Thyroid gland (tissue), 4 donors: ENCODE measurements around the gene MRPL50.

Experiments
- POLR2A ChIP-seq, 2 donors: fragments of 450-650 bp; IDR thresholded peaks; one replicate each; pipeline ENCODE4 v1.6.1; 2017; ENCODE audit warnings: antibody characterized with exemption in 2 of 2, mild to moderate bottlenecking in 2 of 2, moderate library complexity in 1 of 2
- TF ChIP-seq, protein P1 (sequence below), 6 experiments: fragments of 200-600 bp in 3 of 6; fragments of 450-650 bp in 3 of 6; sonication (generic) in 3 of 6; IDR thresholded peaks; one replicate each; pipeline ENCODE4 v1.5.1; 2016 to 2019; ENCODE audit warnings: antibody characterized with exemption in 6 of 6, mild to moderate bottlenecking in 2 of 6, inconsistent platforms in 1 of 6, moderate library complexity in 1 of 6

DNA sequence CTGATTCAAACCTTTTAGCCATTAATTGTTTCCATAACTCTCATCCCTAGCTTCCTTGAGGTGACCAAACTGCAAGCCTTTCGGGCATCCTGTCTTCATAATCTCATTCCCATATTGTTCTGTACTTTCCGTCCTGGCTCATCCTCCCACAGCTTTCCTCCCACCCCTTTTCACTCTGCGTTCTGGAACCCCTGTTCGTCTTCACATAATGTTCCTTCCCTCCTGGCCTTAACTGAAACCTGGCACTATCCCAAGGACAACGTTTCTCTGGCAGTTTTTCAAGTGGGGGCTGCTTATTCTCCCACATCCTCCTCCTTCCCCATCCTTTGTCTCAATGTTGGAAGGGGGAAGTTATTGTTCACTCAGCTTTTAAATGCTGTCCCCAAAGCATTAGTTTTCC, 1.7 kb upstream of the MRPL50 start:
- TF ChIP-seq, protein P1, sequence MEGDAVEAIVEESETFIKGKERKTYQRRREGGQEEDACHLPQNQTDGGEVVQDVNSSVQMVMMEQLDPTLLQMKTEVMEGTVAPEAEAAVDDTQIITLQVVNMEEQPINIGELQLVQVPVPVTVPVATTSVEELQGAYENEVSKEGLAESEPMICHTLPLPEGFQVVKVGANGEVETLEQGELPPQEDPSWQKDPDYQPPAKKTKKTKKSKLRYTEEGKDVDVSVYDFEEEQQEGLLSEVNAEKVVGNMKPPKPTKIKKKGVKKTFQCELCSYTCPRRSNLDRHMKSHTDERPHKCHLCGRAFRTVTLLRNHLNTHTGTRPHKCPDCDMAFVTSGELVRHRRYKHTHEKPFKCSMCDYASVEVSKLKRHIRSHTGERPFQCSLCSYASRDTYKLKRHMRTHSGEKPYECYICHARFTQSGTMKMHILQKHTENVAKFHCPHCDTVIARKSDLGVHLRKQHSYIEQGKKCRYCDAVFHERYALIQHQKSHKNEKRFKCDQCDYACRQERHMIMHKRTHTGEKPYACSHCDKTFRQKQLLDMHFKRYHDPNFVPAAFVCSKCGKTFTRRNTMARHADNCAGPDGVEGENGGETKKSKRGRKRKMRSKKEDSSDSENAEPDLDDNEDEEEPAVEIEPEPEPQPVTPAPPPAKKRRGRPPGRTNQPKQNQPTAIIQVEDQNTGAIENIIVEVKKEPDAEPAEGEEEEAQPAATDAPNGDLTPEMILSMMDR (IDR thresholded peaks at IDR 0.05) = no peak
- TF ChIP-seq POLR2A (IDR thresholded peaks at IDR 0.05) = no peak
